ENCODE results near the gene COL16A1.

DNA sequence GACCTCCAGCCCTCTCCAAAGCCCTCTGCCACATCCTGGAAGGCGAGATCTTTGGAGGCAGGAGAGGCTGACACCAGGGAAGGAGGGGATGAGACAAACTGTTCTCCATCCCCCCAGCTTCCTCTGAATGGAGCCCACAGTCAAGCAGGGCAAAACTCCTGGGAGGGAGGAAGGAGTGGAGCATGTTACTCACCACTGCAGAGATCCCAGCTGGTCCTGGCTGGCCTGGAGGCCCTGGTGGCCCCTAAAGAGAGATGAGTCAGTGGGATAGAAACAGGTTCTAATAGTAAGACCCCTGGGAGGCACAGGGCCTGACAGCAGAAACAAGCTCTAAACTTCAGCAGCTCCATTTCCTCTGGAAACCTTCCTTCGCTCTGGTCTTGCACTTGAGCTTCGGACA lies 45.1 kb downstream of the COL16A1 start:
- TF ChIP-seq CTCF (IDR thresholded peaks at IDR 0.05 in 4 of 5, conservative IDR thresholded peaks at IDR 0.05 in 1 of 5) (no peak), POLR2A (IDR thresholded peaks at IDR 0.05) (no peak)

Measured in gastrocnemius medialis (tissue), 4 donors.